ENCODE data around the gene ZNF723. TPM values are rescaled to one million over a fixed set of nuclear protein-coding genes. Genes with fewer than 3 reads are reported as not detected.
"Not testable (repeated sequence)": the region's sequence is repeated elsewhere in the genome, so short reads cannot be mapped to it uniquely, and the experiment has no call there.

ZNF723 gene
- total RNA-seq, 4 donors from 2014 or later = not detected

DNA sequence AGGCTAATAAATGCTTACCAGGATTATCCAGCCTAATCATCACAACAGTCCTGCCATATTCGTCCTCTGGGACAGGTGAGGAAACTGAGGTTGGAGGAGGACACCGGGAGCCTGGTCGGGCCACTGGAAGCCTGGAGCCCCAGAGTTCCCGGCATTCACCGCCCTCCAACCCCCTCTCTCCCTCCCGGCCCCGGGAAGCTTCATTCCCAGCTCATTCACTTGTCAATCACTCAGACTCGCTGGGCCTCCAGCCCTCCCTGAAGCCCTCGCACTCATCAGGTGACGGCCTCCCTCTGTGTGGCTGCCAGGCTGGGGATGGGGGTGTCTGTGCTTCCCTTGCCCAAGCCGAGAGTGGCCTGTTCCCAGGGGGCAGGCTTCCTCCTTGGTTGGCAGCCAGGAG is 25.7 kb upstream of the ZNF723 start:
- in situ Hi-C loops (cut with MboI; ENCODE audit: low pct_ligation_motif_present in 1 of 4, low pct_unique_long_range_greater_than_20kb in 1 of 4, low sequenced_read_pairs in 3 of 4) = no loop called here
- H3K9me3 ChIP-seq = peaks cover 5 to 9% of the 10 kb centered on the region in 2 donors
- no peak overlapping the region for H3K27ac ChIP-seq

DNA sequence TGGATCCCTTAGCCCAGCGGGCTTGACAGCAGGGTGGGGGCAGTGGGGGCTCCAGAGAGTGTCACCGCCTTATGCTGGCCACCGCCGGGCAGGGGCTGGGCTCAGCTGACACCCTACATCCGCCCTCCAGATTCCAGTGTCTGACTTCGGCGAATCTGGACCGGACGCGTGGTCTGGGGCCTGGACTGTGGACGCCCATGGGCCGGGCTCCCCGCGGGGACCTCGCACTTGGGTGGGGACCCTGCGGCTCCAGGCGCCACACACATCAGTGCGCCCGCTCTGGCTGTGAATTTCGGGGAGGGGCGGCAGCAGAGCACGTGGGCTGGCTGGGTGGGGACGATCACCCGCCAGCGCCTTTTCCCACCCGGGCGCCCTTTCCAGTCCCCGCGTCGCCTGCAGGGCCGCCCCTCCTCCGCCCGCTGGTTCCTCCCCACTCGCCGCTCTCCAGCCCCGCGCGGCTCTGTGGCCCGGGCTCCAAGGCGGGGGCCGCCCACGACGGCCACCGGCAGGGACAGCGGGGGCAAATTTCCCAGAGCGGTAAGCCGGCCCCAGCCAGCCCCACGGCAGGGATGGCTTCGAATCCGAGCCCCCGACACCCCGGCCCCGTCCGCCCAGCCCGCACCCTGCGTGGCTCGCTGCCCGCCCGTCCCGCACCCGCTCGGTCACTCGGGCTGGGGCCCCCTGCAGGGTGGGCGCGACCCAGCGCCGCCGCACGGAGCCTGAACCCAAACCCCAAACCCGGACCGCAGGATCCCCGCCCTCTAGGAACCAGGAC is 24.8 kb upstream of the ZNF723 start:
- H3K4me3 ChIP-seq = no peak overlapping the region
- TF ChIP-seq EP300 (IDR thresholded peaks at IDR 0.05; ENCODE audit: low read depth) (no peak), POLR2A (IDR thresholded peaks at IDR 0.05) (no peak), POLR2AphosphoS5 (IDR thresholded peaks at IDR 0.05) (no peak), CTCF (IDR thresholded peaks at IDR 0.05) (no peak)
- in situ Hi-C loops (cut with MboI; ENCODE audit: low pct_ligation_motif_present in 1 of 4, low pct_unique_long_range_greater_than_20kb in 1 of 4, low sequenced_read_pairs in 3 of 4) = no loop called here
- intact Hi-C loops (cut with DNase I; ENCODE audit: low total_unique reads) = no loop called here
- no peaks in the 10 kb centered on the region for H3K36me3 ChIP-seq
- no peaks in the 10 kb centered on the region for H3K4me1 ChIP-seq
- H3K9me3 ChIP-seq = peaks cover 1 to 4% of the 10 kb centered on the region in 2 donors
- no peak overlapping the region for H3K27ac ChIP-seq
- no peak for DNase-seq
- H3K27me3 ChIP-seq = peaks cover 12% of the 10 kb centered on the region
- WGBS, 2 donors (ENCODE audit: low coverage in 1 of 2) = 52% methylated on average over 56 of the region's 72 CpGs; no CpG with 5 or more reads in 1 of the 2 donors

More for the DNA sequence above, 25.7 kb upstream of the ZNF723 start:
- Histone ChIP-seq H3K4me3 (no peak overlapping the region), H3K36me3 (no peaks in the 10 kb centered on the region), H3K4me1 (no peaks in the 10 kb centered on the region), H3K27me3 (peaks cover 12% of the 10 kb centered on the region)
- TF ChIP-seq POLR2AphosphoS5 (IDR thresholded peaks at IDR 0.05) (no peak), CTCF (IDR thresholded peaks at IDR 0.05) (no peak), POLR2A (IDR thresholded peaks at IDR 0.05) (no peak), EP300 (IDR thresholded peaks at IDR 0.05; ENCODE audit: low read depth) (no peak)
- WGBS, 2 donors (ENCODE audit: low coverage in 1 of 2) = 52 to 100% methylated on average over 1 to 11 of the region's 11 CpGs
- no peak for DNase-seq
- intact Hi-C loops (cut with DNase I; ENCODE audit: low total_unique reads) = no loop called here

DNA sequence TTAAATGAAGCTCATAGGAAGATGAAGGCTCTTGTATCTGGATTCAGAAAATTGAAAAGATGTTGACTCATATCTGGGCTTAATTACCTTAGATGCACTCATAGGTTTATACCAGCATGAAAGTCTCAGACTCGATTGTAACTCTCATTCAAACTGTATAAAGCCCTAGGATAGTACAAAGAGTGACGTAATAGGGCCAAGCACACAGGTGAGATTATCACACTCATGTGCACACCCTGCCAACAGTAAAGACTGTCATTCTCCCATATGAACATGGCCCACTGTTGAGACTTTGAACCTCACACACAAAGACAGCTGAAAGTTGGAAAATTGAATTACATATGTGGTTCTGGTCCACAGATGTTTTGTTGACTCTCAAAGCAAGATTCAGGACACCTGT is 18.0 kb upstream of the ZNF723 start:
- H3K9me3 ChIP-seq = peaks cover 0 to 6% of the 10 kb centered on the region in 2 donors
- H3K27ac ChIP-seq = no peak overlapping the region
- intact Hi-C loops (cut with DNase I; ENCODE audit: low total_unique reads) = no loop called here
- in situ Hi-C loops (cut with MboI; ENCODE audit: low pct_ligation_motif_present in 1 of 4, low pct_unique_long_range_greater_than_20kb in 1 of 4, low sequenced_read_pairs in 3 of 4) = no loop called here
- H3K4me3 ChIP-seq = no peak overlapping the region
- no peaks in the 10 kb centered on the region for H3K4me1 ChIP-seq
- TF ChIP-seq EP300 (IDR thresholded peaks at IDR 0.05; ENCODE audit: low read depth) (no peak), POLR2A (IDR thresholded peaks at IDR 0.05) (no peak), CTCF (IDR thresholded peaks at IDR 0.05) (no peak), POLR2AphosphoS5 (IDR thresholded peaks at IDR 0.05) (no peak)
- no peaks in the 10 kb centered on the region for H3K27me3 ChIP-seq
- WGBS, 2 donors (ENCODE audit: low coverage in 1 of 2) = 72 to 75% methylated on average over 2 of the region's 2 CpGs
- DNase-seq = no peak
- H3K36me3 ChIP-seq = no peaks in the 10 kb centered on the region

DNA sequence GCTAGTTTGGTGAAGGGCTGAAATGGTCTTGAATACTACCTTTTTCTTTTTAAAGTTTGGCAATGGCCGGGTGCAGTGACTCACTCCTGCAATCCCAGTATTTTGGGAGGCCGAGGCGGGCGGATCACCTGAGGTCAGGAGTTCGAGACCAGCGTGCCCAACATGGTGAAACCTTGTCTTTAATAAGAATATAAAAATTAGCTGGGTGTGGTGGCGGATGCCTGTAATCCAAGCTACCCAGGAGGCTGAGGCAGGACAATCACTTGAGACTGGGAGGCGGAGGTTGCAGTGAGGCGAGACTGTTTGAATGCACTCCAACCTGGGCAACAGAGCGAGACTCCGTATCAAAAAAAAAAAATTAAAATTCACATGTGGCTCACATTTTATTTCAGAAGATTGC is 880 bp upstream of the ZNF723 start:
- intact Hi-C loops (cut with DNase I; ENCODE audit: low total_unique reads) (no loop called here), in situ Hi-C loops (cut with MboI; ENCODE audit: low pct_ligation_motif_present in 1 of 4, low pct_unique_long_range_greater_than_20kb in 1 of 4, low sequenced_read_pairs in 3 of 4) (no loop called here)
- WGBS, 2 donors (ENCODE audit: low coverage in 1 of 2) = 97 to 98% methylated on average over 7 to 11 of the region's 11 CpGs
- TF ChIP-seq POLR2A (IDR thresholded peaks at IDR 0.05) (no peak), POLR2AphosphoS5 (IDR thresholded peaks at IDR 0.05) (no peak), CTCF (IDR thresholded peaks at IDR 0.05) (no peak), EP300 (IDR thresholded peaks at IDR 0.05; ENCODE audit: low read depth) (no peak)
- Histone ChIP-seq H3K27ac (no peak overlapping the region), H3K36me3 (no peaks in the 10 kb centered on the region), H3K9me3 (peaks cover 9 to 41% of the 10 kb centered on the region in 2 donors), H3K4me1 (no peaks in the 10 kb centered on the region), H3K27me3 (no peaks in the 10 kb centered on the region), H3K4me3 (no peak overlapping the region)
- DNase-seq = no peak

DNA sequence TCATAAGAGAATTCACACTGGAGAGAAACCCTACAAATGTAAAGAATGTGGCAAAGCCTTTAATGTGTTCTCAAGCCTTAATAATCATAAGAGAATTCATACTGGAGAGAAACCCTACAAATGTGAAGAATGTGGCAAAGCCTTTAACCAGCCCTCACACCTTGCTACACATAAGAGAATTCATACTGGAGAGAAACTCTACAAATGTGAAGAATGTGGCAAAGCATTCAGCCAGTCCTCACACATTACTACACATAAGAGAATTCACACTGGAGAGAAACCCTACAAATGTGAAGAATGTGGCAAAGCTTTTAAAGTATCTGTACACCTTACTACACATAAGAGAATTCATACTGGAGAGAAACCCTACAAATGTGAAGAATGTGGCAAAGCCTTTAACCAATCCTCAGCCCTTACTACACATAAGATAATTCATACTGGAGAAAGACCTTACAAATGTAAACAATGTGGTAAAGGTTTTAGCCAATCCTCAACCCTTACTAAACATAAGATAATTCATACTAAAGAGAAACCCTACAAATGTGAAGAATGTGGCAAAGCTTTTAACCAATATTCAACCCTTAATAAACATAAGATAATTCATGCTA is 25.7 kb downstream of the ZNF723 start:
- H3K36me3 ChIP-seq; H3K27ac ChIP-seq; in situ Hi-C loops (cut with MboI; ENCODE audit: low pct_ligation_motif_present in 1 of 4, low pct_unique_long_range_greater_than_20kb in 1 of 4, low sequenced_read_pairs in 3 of 4); H3K4me3 ChIP-seq; intact Hi-C loops (cut with DNase I; ENCODE audit: low total_unique reads); DNase-seq; H3K27me3 ChIP-seq; H3K4me1 ChIP-seq: not testable (repeated sequence)
- H3K9me3 ChIP-seq = peaks cover 70 to 83% of the 10 kb centered on the region in 2 donors
